Mesothelial cell of epicardium (in vitro differentiated cells): Measurements from ENCODE around the gene GARRE1. TPM values are rescaled to one million over a fixed set of nuclear protein-coding genes. Genes with fewer than 3 reads are reported as not detected.
"Not testable (repeated sequence)": the region's sequence is repeated elsewhere in the genome, so short reads cannot be mapped to it uniquely, and the experiment has no call there.

Experiments used
- DNase-seq, 2 experiments: peaks; one replicate each; pipeline ENCODE4 v3.0.0; 2021; ENCODE audit warnings: low spot score in 2 of 2; ENCODE audit not compliant: unreplicated experiment in 2 of 2
- H3K27ac Mint-ChIP-seq: 2 replicates; pipeline ENCODE4 v1.8.0; 2021; ENCODE audit warnings: mixed read lengths
- H3K27me3 Mint-ChIP-seq: 2 replicates; pipeline ENCODE4 v1.8.0; 2021; ENCODE audit warnings: low read depth, mixed read lengths
- H3K36me3 Mint-ChIP-seq: 2 replicates; pipeline ENCODE4 v1.8.0; 2021; ENCODE audit warnings: mixed read lengths
- H3K4me1 Mint-ChIP-seq: 2 replicates; pipeline ENCODE4 v1.8.0; 2021; ENCODE audit warnings: mixed read lengths
- H3K4me3 Mint-ChIP-seq: 2 replicates; pipeline ENCODE4 v1.8.0; 2021; ENCODE audit warnings: mild to moderate bottlenecking, moderate library complexity, mixed read lengths
- H3K9me3 Mint-ChIP-seq: 2 replicates; pipeline ENCODE4 v1.8.0; 2021; ENCODE audit warnings: mixed read lengths
- CTCF ChIP-seq: fragments of 200-600 bp; sonication (generic); IDR thresholded peaks from one replicate; pipeline ENCODE4 v1.5.0; 2021; ENCODE audit warnings: antibody characterized with exemption; ENCODE audit not compliant: unreplicated experiment
- total RNA-seq: library from RNA; stranded (reverse); gene quantifications from 3 replicates; pipeline ENCODE4 v1.2.1, GENCODE V29; 2021

GARRE1 gene
- total RNA-seq, 1 donor from 2014 or later = 52.4 TPM

- H3K4me1 Mint-ChIP-seq = peaks cover 4% of the 10 kb centered on the region
- peak in 1 of 2 experiments; percentile 57 for DNase-seq
- no peak overlapping the region for H3K4me3 Mint-ChIP-seq
- H3K36me3 Mint-ChIP-seq = peaks cover 8% of the 10 kb centered on the region
- TF ChIP-seq CTCF = no peak
- H3K27ac Mint-ChIP-seq = peak overlapping the region; percentile 1
- no peaks in the 10 kb centered on the region for H3K27me3 Mint-ChIP-seq
- H3K9me3 Mint-ChIP-seq = no peaks in the 10 kb centered on the region
Observed at GRCh38 chr19:34241513-34242337, 12.6 kb upstream of the GARRE1 start.

- H3K4me3 Mint-ChIP-seq, H3K4me1 Mint-ChIP-seq, DNase-seq, H3K36me3 Mint-ChIP-seq, H3K9me3 Mint-ChIP-seq, H3K27me3 Mint-ChIP-seq: not testable (repeated sequence)
- H3K27ac Mint-ChIP-seq = peak overlapping the region; percentile 22
Observed at GRCh38 chr19:34243138-34243875, 11.0 kb upstream of the GARRE1 start.

GRCh38 chr19:34243876-34244578 is 10.3 kb upstream of the GARRE1 start:
- no peak for TF ChIP-seq CTCF
- Mint-ChIP-seq H3K27ac (no peak overlapping the region), H3K4me3 (no peak overlapping the region), H3K27me3 (no peaks in the 10 kb centered on the region), H3K4me1 (peaks cover 4% of the 10 kb centered on the region), H3K36me3 (peaks cover 3% of the 10 kb centered on the region), H3K9me3 (no peaks in the 10 kb centered on the region)
- no peak for DNase-seq

- Mint-ChIP-seq H3K27ac (no peak overlapping the region), H3K9me3 (no peaks in the 10 kb centered on the region), H3K4me1 (peaks cover 4% of the 10 kb centered on the region), H3K36me3 (peaks cover 3% of the 10 kb centered on the region), H3K4me3 (no peak overlapping the region), H3K27me3 (no peaks in the 10 kb centered on the region)
- DNase-seq = no peak
- no peak for TF ChIP-seq CTCF
Observed at GRCh38 chr19:34244611-34245299, 9.6 kb upstream of the GARRE1 start.

- Mint-ChIP-seq H3K9me3 (no peaks in the 10 kb centered on the region), H3K4me3 (no peak overlapping the region)
- DNase-seq = no peak
Observed at GRCh38 chr19:34246340-34246739, 8.0 kb upstream of the GARRE1 start.

More at GRCh38 chr19:34246340-34246739, 8.0 kb upstream of the GARRE1 start:
- Mint-ChIP-seq H3K36me3 (peaks cover 3% of the 10 kb centered on the region), H3K27ac (peak overlapping the region; percentile 50), H3K4me1 (peaks cover 4% of the 10 kb centered on the region), H3K27me3 (no peaks in the 10 kb centered on the region)
- no peak for TF ChIP-seq CTCF
